Neuronal stem cell (in vitro differentiated cells): ENCODE results near the gene FOXO3.
A peak's percentile ranks its signal among the peaks of the same experiment; 100 is the strongest.

ENCODE experiments used
- DNase-seq: peaks from one replicate; pipeline ENCODE4 v3.0.0-alpha.2; 2013; ENCODE audit warnings: low spot score
- H2AFZ ChIP-seq: one replicate; pipeline ENCODE4 v1.6.1; 2013; ENCODE audit warnings: mild to moderate bottlenecking, low read length, inconsistent platforms
- H2AK5ac ChIP-seq: 2 replicates; pipeline ENCODE4 v1.6.1; 2013; ENCODE audit warnings: low read depth, mild to moderate bottlenecking, inconsistent platforms, low read length, moderate library complexity, mixed read lengths
- H2BK120ac ChIP-seq: 2 replicates; pipeline ENCODE4 v1.6.1; 2013; ENCODE audit warnings: low read depth, mild to moderate bottlenecking, inconsistent platforms, low read length, moderate library complexity, mixed read lengths
- H2BK12ac ChIP-seq: one replicate; pipeline ENCODE4 v1.6.1; 2013; ENCODE audit warnings: low read length, inconsistent platforms
- H2BK15ac ChIP-seq: 2 replicates; pipeline ENCODE4 v1.6.1; 2013; ENCODE audit warnings: mild to moderate bottlenecking, low read length, inconsistent platforms, mixed read lengths
- H2BK5ac ChIP-seq: one replicate; pipeline ENCODE4 v1.6.1; 2013; ENCODE audit warnings: inconsistent platforms, mild to moderate bottlenecking, low read length, moderate library complexity
- H3K14ac ChIP-seq: one replicate; pipeline ENCODE4 v1.6.1; 2013; ENCODE audit warnings: low read length, inconsistent platforms
- H3K18ac ChIP-seq: 2 replicates; pipeline ENCODE4 v1.6.1; 2013; ENCODE audit warnings: low read length, inconsistent platforms
- H3K23ac ChIP-seq: 2 replicates; pipeline ENCODE4 v1.6.1; 2013; ENCODE audit warnings: low read depth, mild to moderate bottlenecking, mixed read lengths, low read length, inconsistent platforms; ENCODE audit not compliant: poor library complexity
- H3K27ac ChIP-seq: replicated peaks from 3 replicates; pipeline ENCODE4 v1.5.1; 2013; ENCODE audit warnings: low read length, inconsistent platforms
- H3K27me3 ChIP-seq, 3 experiments: 2 replicates each; pipeline ENCODE4 v1.6.1; 2013; ENCODE audit warnings: low read length in 3 of 3, mild to moderate bottlenecking in 2 of 3, inconsistent platforms in 1 of 3, low read depth in 1 of 3, mixed read lengths in 1 of 3, moderate library complexity in 1 of 3; ENCODE audit not compliant: control insufficient read depth in 3 of 3, insufficient read depth in 3 of 3
- H3K36me3 ChIP-seq, 2 donors: replicated peaks in 1 of 2; 2 replicates each; pipeline ENCODE4 v1.6.1; 2013; ENCODE audit warnings: low read length in 2 of 2; ENCODE audit not compliant: control insufficient read depth in 2 of 2, insufficient read depth in 2 of 2
- H3K4ac ChIP-seq: 2 replicates; pipeline ENCODE4 v1.6.1; 2013; ENCODE audit warnings: inconsistent platforms, mild to moderate bottlenecking, low read length, moderate library complexity
- H3K4me1 ChIP-seq, 2 donors: 1 replicate in 1 of 2; 2 replicates in 1 of 2; pipeline ENCODE4 v1.6.1; 2013; ENCODE audit warnings: low read length in 2 of 2, low read depth in 1 of 2; ENCODE audit not compliant: control insufficient read depth in 2 of 2, insufficient read depth in 1 of 2
- H3K4me2 ChIP-seq: one replicate; pipeline ENCODE4 v1.6.1; 2013; ENCODE audit warnings: mild to moderate bottlenecking, low read length, inconsistent platforms; ENCODE audit not compliant: insufficient read depth, poor library complexity, severe bottlenecking
- H3K4me3 ChIP-seq, 2 donors: 2 replicates each; pipeline ENCODE4 v1.5.1; 2013; ENCODE audit warnings: low read length in 2 of 2, mild to moderate bottlenecking in 2 of 2, inconsistent platforms in 1 of 2, moderate library complexity in 1 of 2
- H3K79me1 ChIP-seq: one replicate; pipeline ENCODE4 v1.6.1; 2013; ENCODE audit warnings: low read depth, mild to moderate bottlenecking, inconsistent platforms, low read length, moderate library complexity
- H3K9ac ChIP-seq: one replicate; pipeline ENCODE4 v1.6.1; 2013; ENCODE audit warnings: mild to moderate bottlenecking, low read depth, low read length, inconsistent platforms; ENCODE audit not compliant: poor library complexity
- H3K9me3 ChIP-seq, 2 donors: replicated peaks in 1 of 2; 2 replicates each; pipeline versions ENCODE3 to v1.6.1; 2013; ENCODE audit warnings: low read length in 2 of 2, mild to moderate bottlenecking in 2 of 2, inconsistent platforms in 1 of 2, low read depth in 1 of 2, mixed read lengths in 1 of 2, moderate library complexity in 1 of 2; ENCODE audit not compliant: control insufficient read depth in 2 of 2, insufficient read depth in 1 of 2
- H4K8ac ChIP-seq: one replicate; pipeline ENCODE4 v1.6.1; 2013; ENCODE audit warnings: low read depth, mild to moderate bottlenecking, inconsistent platforms, low read length, moderate library complexity
- H4K91ac ChIP-seq: one replicate; pipeline ENCODE4 v1.6.1; 2013; ENCODE audit warnings: low read length, low read depth, mild to moderate bottlenecking, inconsistent platforms; ENCODE audit not compliant: poor library complexity
- WGBS, 2 donors: extraction: QIAGEN DNeasy Blood & Tissue Kit; methylation state at CpG; one replicate each; pipeline ENCODE4 v1.1.7; 2013; ENCODE audit warnings: missing lambda C conversion rate in 2 of 2, mixed read lengths in 1 of 2; ENCODE audit not compliant: insufficient read length in 2 of 2, insufficient replicate concordance in 1 of 2; ENCODE audit errors: extremely low coverage in 2 of 2; 5-methylcytosine and 5-hydroxymethylcytosine counted together

FOXO3 gene

GRCh38 chr6:108716801-108717791 lies 156.4 kb downstream of the FOXO3 start:
- no CpG with 5 or more reads among the region's 39 CpGs for whole genome bisulfite sequencing, 2 donors

GRCh38 chr6:108719477-108719876 lies 158.8 kb downstream of the FOXO3 start:
- H3K36me3 ChIP-seq = no peaks in the 10 kb centered on the region

More at GRCh38 chr6:108716801-108717791, 156.4 kb downstream of the FOXO3 start:
- Histone ChIP-seq H3K18ac (peak overlapping the region; percentile 23), H3K4ac (no peak overlapping the region), H4K91ac (no peak overlapping the region), H2AK5ac (peak overlapping the region; percentile 32), H2AFZ (no peak overlapping the region), H3K14ac (peak overlapping the region; percentile 33), H3K4me3 (no peak overlapping the region), H4K8ac (no peak overlapping the region), H3K4me2 (no peak overlapping the region), H3K4me1 (peaks cover 2 to 3% of the 10 kb centered on the region in 2 donors), H3K79me1 (no peaks in the 10 kb centered on the region), H2BK120ac (no peak overlapping the region), H2BK5ac (peak overlapping the region; percentile 25), H3K27me3 (peaks cover 0 to 5% (median 0%) of the 10 kb centered on the region in 3 experiments), H3K27ac (no peak overlapping the region), H2BK15ac (peak overlapping the region; percentile 15), H3K9ac (no peak overlapping the region), H3K9me3 (no peaks in the 10 kb centered on the region), H3K23ac (no peak overlapping the region), H2BK12ac (no peak overlapping the region), H3K36me3 (no peaks in the 10 kb centered on the region)
- no peak for DNase-seq

GRCh38 chr6:108720827-108721226 lies 160.1 kb downstream of the FOXO3 start:
- Histone ChIP-seq H3K14ac (no peak overlapping the region), H3K4ac (no peak overlapping the region), H3K18ac (no peak overlapping the region), H3K23ac (no peak overlapping the region), H3K27ac (no peak overlapping the region), H2AFZ (no peak overlapping the region), H3K27me3 (no peaks in the 10 kb centered on the region), H3K4me2 (no peak overlapping the region), H3K9ac (no peak overlapping the region), H2AK5ac (no peak overlapping the region), H3K79me1 (no peaks in the 10 kb centered on the region), H3K36me3 (no peaks in the 10 kb centered on the region), H2BK15ac (no peak overlapping the region), H3K9me3 (peaks cover 2 to 5% of the 10 kb centered on the region in 2 donors), H3K4me1 (peaks cover 2 to 3% of the 10 kb centered on the region in 2 donors), H4K8ac (no peak overlapping the region), H2BK12ac (no peak overlapping the region), H2BK5ac (no peak overlapping the region), H2BK120ac (no peak overlapping the region), H4K91ac (no peak overlapping the region), H3K4me3 (no peak overlapping the region)
- DNase-seq = no peak
- no CpG with 5 or more reads among the region's 2 CpGs for WGBS, 2 donors

More at GRCh38 chr6:108719477-108719876, 158.8 kb downstream of the FOXO3 start:
- Histone ChIP-seq H3K4ac (no peak overlapping the region), H3K18ac (no peak overlapping the region), H3K9ac (no peak overlapping the region), H3K27me3 (no peaks in the 10 kb centered on the region), H3K9me3 (peaks cover 2 to 5% of the 10 kb centered on the region in 2 donors), H2AK5ac (no peak overlapping the region), H3K4me3 (no peak overlapping the region), H3K4me1 (peaks cover 2 to 3% of the 10 kb centered on the region in 2 donors), H4K8ac (no peak overlapping the region), H2BK120ac (no peak overlapping the region), H3K27ac (no peak overlapping the region), H2BK15ac (no peak overlapping the region), H3K23ac (no peak overlapping the region), H2BK5ac (no peak overlapping the region), H3K4me2 (no peak overlapping the region), H3K14ac (no peak overlapping the region), H4K91ac (no peak overlapping the region), H2BK12ac (no peak overlapping the region), H2AFZ (no peak overlapping the region), H3K79me1 (no peaks in the 10 kb centered on the region)
- WGBS, 2 donors = no CpG with 5 or more reads among the region's 3 CpGs
- no peak for DNase-seq

GRCh38 chr6:108721286-108721685 lies 160.6 kb downstream of the FOXO3 start:
- DNase-seq = no peak
- H3K4me2 ChIP-seq = no peak overlapping the region
- H3K4me1 ChIP-seq = peaks cover 2 to 3% of the 10 kb centered on the region in 2 donors
- no peak overlapping the region for H4K8ac ChIP-seq
- H3K79me1 ChIP-seq = no peaks in the 10 kb centered on the region
- no peak overlapping the region for H2BK120ac ChIP-seq
- H4K91ac ChIP-seq = no peak overlapping the region
- no peak overlapping the region for H2BK12ac ChIP-seq
- no peak overlapping the region for H3K27ac ChIP-seq
- no peaks in the 10 kb centered on the region for H3K27me3 ChIP-seq
- H3K36me3 ChIP-seq = no peaks in the 10 kb centered on the region
- H3K4me3 ChIP-seq = no peak overlapping the region
- H3K4ac ChIP-seq = no peak overlapping the region
- H2BK5ac ChIP-seq = no peak overlapping the region
- peaks cover 2 to 5% of the 10 kb centered on the region in 2 donors for H3K9me3 ChIP-seq
- no peak overlapping the region for H2BK15ac ChIP-seq
- WGBS, 2 donors = no CpG with 5 or more reads among the region's 5 CpGs
- H3K9ac ChIP-seq = no peak overlapping the region
- no peak overlapping the region for H2AFZ ChIP-seq
- H2AK5ac ChIP-seq = no peak overlapping the region
- H3K23ac ChIP-seq = no peak overlapping the region
- no peak overlapping the region for H3K14ac ChIP-seq
- H3K18ac ChIP-seq = peak overlapping the region; percentile 72
